OCI-LY7 (cell line): ENCODE data around the gene CDH12. TPM values are rescaled to one million over a fixed set of nuclear protein-coding genes. Genes with fewer than 3 reads are reported as not detected.

Experiments
- BruUV-seq: library from RNA; stranded (reverse); fragments of 400-500 nt; replicated peaks from 2 replicates; lab custom pipeline; 2021; lab: Mats Ljungman, UMichigan
- CTCF ChIA-PET: fragments of 300-600 bp; sonication (Branson Sonifier 250); formaldehyde crosslinking; loops from one replicate; lab custom pipeline; 2022; ENCODE audit warnings: antibody characterized with exemption; ENCODE audit not compliant: unreplicated experiment; lab: Charles Lee
- POLR2A ChIA-PET: fragments of 300-600 bp; sonication (Branson Sonifier 250); formaldehyde crosslinking; loops from one replicate; lab custom pipeline; 2022; ENCODE audit warnings: antibody characterized with exemption; lab: Charles Lee
- DNase-seq: peaks from one replicate; pipeline ENCODE4 v3.0.0-alpha.2; 2015; ENCODE audit warnings: low spot score
- H2AFZ ChIP-seq: fragments of 200-600 bp; sonication (generic), shearing (Covaris generic); 2 replicates; pipeline ENCODE4 v1.6.1; 2014; ENCODE audit warnings: mild to moderate bottlenecking, antibody characterized with exemption, low read length, moderate library complexity
- H3K27ac ChIP-seq: fragments of 200-600 bp; sonication (generic); 2 replicates; pipeline ENCODE4 v1.5.1; 2014; ENCODE audit warnings: mixed run types, low read depth, mild to moderate bottlenecking, moderate library complexity, low read length, inconsistent platforms; ENCODE audit not compliant: poor library complexity, severe bottlenecking
- H3K36me3 ChIP-seq: fragments of 200-600 bp; sonication (generic); 2 replicates; pipeline ENCODE4 v1.6.1; 2014; ENCODE audit warnings: mild to moderate bottlenecking, antibody characterized with exemption, low read length, moderate library complexity, mixed read lengths; ENCODE audit not compliant: insufficient read depth
- H3K4me1 ChIP-seq: fragments of 200-600 bp; sonication (generic); 2 replicates; pipeline ENCODE4 v1.5.1; 2014; ENCODE audit warnings: mild to moderate bottlenecking, low read length; ENCODE audit not compliant: insufficient read depth, poor library complexity, severe bottlenecking
- H3K4me2 ChIP-seq: fragments of 200-600 bp; sonication (generic); 2 replicates; pipeline ENCODE4 v1.6.1; 2014; ENCODE audit warnings: mild to moderate bottlenecking, low read length
- H3K4me3 ChIP-seq: fragments of 200-600 bp; sonication (generic); 2 replicates; pipeline ENCODE4 v1.5.1; 2014; ENCODE audit warnings: mild to moderate bottlenecking, low read depth, low read length; ENCODE audit not compliant: poor library complexity, severe bottlenecking
- H3K79me2 ChIP-seq: fragments of 200-600 bp; sonication (generic); 2 replicates; pipeline ENCODE4 v1.6.1; 2016; ENCODE audit warnings: low read depth, mild to moderate bottlenecking, low read length, moderate library complexity, mixed read lengths; ENCODE audit not compliant: insufficient read depth
- H3K9me2 ChIP-seq: fragments of 200-600 bp; sonication (generic); 2 replicates; pipeline ENCODE4 v1.6.1; 2016; ENCODE audit warnings: mild to moderate bottlenecking, low read length, mixed read lengths; ENCODE audit not compliant: insufficient read depth
- H3K9me3 ChIP-seq: fragments of 200-600 bp; sonication (generic); 2 replicates; pipeline ENCODE4 v1.6.1; 2014; ENCODE audit warnings: mild to moderate bottlenecking, mixed run types, low read length, mixed read lengths
- H4K20me1 ChIP-seq: fragments of 200-600 bp; sonication (generic); 2 replicates; pipeline ENCODE4 v1.6.1; 2014; ENCODE audit warnings: mild to moderate bottlenecking, antibody characterized with exemption, low read length, moderate library complexity, mixed read lengths; ENCODE audit not compliant: insufficient read depth
- CTCF ChIP-seq: fragments of 200-600 bp; sonication (generic); conservative IDR thresholded peaks from 2 replicates; pipeline ENCODE4 v1.5.1; 2014; ENCODE audit warnings: mild to moderate bottlenecking, antibody characterized with exemption, low read length, moderate library complexity, mixed read lengths
- EZH2phosphoT487 ChIP-seq: fragments of 200-600 bp; sonication (generic); IDR thresholded peaks from 2 replicates; pipeline ENCODE4 v1.6.1; 2018; ENCODE audit warnings: low read depth, borderline replicate concordance, mild to moderate bottlenecking, mixed run types, antibody characterized with exemption, low read length, moderate library complexity, mixed read lengths
- intact Hi-C: fragments of 100-400 bp; cut with micrococcal nuclease; formaldehyde crosslinking; loops from one replicate; pipeline ENCODE4 v1.10.0; 2022; ENCODE audit not compliant: unreplicated experiment
- total RNA-seq, 2 experiments: library from RNA; depleted of rRNA in 1 of 2; stranded (reverse); fragments of >200 nt in 1 of 2; shearing (Covaris generic) in 1 of 2; gene quantifications; 2 replicates each; pipeline ENCODE4 v1.2.3, GENCODE V29; 2014 to 2022

CDH12 gene
- total RNA-seq, 2 experiments from 2014 or later = not detected

- H3K4me3 ChIP-seq = no peak overlapping the region
- no peak overlapping the region for H3K27ac ChIP-seq
- no peaks in the 10 kb centered on the region for H3K79me2 ChIP-seq
- intact Hi-C loops = no loop called here
- no peak overlapping the region for H2AFZ ChIP-seq
- ChIA-PET CTCF (no interaction called here), POLR2A (no interaction called here)
- no peaks in the 10 kb centered on the region for H3K9me3 ChIP-seq
- no peak overlapping the region for H3K4me2 ChIP-seq
- no peak for DNase-seq
- H3K9me2 ChIP-seq = no peaks in the 10 kb centered on the region
- no peaks in the 10 kb centered on the region for H4K20me1 ChIP-seq
- no peaks in the 10 kb centered on the region for H3K4me1 ChIP-seq
- TF ChIP-seq CTCF (no peak), EZH2phosphoT487 (no peak)
- BruUV-seq = no TSS peak
- no peaks in the 10 kb centered on the region for H3K36me3 ChIP-seq
Measured at GRCh38 chr5:22842574-22842973, 10.6 kb downstream of the CDH12 start.

- no peak for TF ChIP-seq EZH2phosphoT487
- no peak for TF ChIP-seq CTCF
- no peaks in the 10 kb centered on the region for H3K9me2 ChIP-seq
Measured at GRCh38 chr5:22837803-22838202, 15.3 kb downstream of the CDH12 start.

GRCh38 chr5:22835686-22836085 is 17.5 kb downstream of the CDH12 start:
- no peaks in the 10 kb centered on the region for H3K9me2 ChIP-seq
- TF ChIP-seq EZH2phosphoT487 = no peak
- TF ChIP-seq CTCF = no peak
- H3K27ac ChIP-seq = no peak overlapping the region
- H3K4me3 ChIP-seq = no peak overlapping the region
- H2AFZ ChIP-seq = no peak overlapping the region
- intact Hi-C loops = no loop called here
- ChIA-PET CTCF (no interaction called here), POLR2A (interaction anchor here (0.6 kb wide), 1 partner anchor 18 kb away, joined by 3 read pairs; no protein-coding TSS in a partner anchor)
- H3K79me2 ChIP-seq = no peaks in the 10 kb centered on the region
- no peaks in the 10 kb centered on the region for H3K36me3 ChIP-seq
- BruUV-seq = no TSS peak
- H3K9me3 ChIP-seq = no peaks in the 10 kb centered on the region
- H4K20me1 ChIP-seq = no peaks in the 10 kb centered on the region
- H3K4me1 ChIP-seq = no peaks in the 10 kb centered on the region
- no peak overlapping the region for H3K4me2 ChIP-seq
- DNase-seq = no peak

More at GRCh38 chr5:22837803-22838202, 15.3 kb downstream of the CDH12 start:
- no TSS peak for BruUV-seq
- no peak overlapping the region for H3K4me2 ChIP-seq
- H3K9me3 ChIP-seq = no peaks in the 10 kb centered on the region
- intact Hi-C loops = no loop called here
- H2AFZ ChIP-seq = no peak overlapping the region
- no peaks in the 10 kb centered on the region for H3K36me3 ChIP-seq
- H3K4me1 ChIP-seq = no peaks in the 10 kb centered on the region
- no peak for DNase-seq
- no peaks in the 10 kb centered on the region for H3K79me2 ChIP-seq
- POLR2A ChIA-PET = no interaction called here
- CTCF ChIA-PET = no interaction called here
- H3K4me3 ChIP-seq = no peak overlapping the region
- H3K27ac ChIP-seq = no peak overlapping the region
- H4K20me1 ChIP-seq = no peaks in the 10 kb centered on the region
